GM19099 (cell line): ENCODE data around the gene GPR33.

Experiments used
- POLR2A ChIP-seq: IDR thresholded peaks from 3 replicates; pipeline ENCODE4 v1.6.1; 2011; ENCODE audit warnings: low read depth; ENCODE audit not compliant: insufficient read length; ENCODE audit errors: extremely low read depth

Gene GPR33

DNA sequence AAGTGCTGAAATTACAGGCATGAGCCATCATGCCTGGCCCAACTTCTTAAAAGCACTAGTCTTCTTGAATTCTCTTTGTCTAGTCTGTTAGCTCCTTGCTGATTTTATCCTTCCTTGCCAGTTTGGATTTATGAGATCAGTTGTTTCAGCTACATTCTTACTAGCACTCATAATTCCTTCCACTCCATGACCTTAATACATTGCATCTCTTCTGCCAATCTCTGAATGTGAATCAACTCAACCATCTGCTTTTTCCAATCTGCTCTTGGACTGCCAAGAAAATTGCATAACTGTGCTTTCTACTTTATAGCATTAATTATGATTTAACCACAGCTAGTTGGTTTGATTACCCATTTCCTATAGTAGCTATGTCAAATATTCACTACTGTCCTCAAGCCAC lies 52.6 kb downstream of the GPR33 start:
- TF ChIP-seq POLR2A: no peak
